Stimulated activated CD4-positive, alpha-beta T cell treated with anti-CD3 and anti-CD28 coated beads, TNF-alpha, amount 100 ng/mL, for 4 hours (primary cell): ENCODE data around the gene IQGAP1.
"Not testable (repeated sequence)": the region's sequence is repeated elsewhere in the genome, so short reads cannot be mapped to it uniquely, and the experiment has no call there.

Experiments used
- DNase-seq, 3 experiments: peaks; one replicate each; pipeline ENCODE4 v3.0.0-alpha.2; 2020; ENCODE audit warnings: low read depth in 3 of 3

Gene IQGAP1

DNA sequence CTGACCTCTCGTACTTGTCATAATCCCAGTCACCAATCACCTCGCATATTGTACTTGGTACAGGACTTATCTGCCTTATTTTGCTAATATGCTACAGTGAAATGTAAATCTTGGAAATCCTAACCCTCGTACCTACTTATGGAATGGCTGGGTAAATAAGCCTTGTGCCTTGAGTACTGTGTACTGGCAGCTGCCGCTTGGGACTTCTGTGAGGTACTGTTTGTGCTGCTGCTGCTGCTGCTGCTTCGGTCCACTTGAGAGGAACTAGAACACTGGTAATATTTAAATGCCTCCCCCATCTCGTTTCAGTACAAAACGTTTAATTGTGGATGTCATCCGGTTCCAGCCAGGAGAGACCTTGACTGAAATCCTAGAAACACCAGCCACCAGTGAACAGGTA lies 99.1 kb downstream of the IQGAP1 start:
- no peak for DNase-seq

DNA sequence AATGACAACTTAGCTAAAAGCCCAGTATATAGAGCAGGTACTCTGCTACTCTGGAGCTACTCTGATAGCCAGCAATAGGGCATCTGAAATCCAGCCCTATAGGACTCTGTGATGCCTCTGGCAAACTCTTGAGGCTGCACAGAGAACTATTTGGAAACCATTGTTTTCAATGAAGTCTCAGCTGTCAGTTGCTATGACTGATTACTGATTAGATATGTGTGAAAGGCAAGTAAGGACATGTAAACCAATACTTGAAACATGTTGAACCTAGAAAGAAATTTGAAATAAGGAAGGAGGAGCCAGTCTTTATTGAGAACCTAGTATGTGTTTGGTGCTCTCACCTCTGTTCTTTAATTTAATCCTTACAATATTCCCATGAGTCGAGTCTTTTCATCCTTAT lies 101.5 kb downstream of the IQGAP1 start:
- DNase-seq: no peak

DNA sequence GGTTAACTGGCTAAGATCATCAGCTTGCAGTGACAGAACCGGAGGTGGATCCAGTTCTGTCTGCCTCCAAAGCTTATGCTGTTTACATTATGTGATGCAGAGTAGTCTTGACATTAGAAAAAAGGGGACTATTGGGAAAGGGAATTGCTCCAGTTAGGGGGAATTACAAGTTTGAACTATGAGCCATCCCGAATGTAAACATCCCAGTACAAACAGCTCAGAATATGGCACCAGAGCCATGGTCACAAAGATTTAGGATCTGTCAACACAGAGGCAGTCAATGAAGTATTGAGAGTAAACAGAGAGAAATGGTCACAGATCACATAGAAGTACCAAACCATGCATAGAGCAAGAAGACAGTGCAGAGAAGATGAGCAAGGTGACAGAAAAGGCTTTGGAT lies 101.9 kb downstream of the IQGAP1 start:
- no peak for DNase-seq

DNA sequence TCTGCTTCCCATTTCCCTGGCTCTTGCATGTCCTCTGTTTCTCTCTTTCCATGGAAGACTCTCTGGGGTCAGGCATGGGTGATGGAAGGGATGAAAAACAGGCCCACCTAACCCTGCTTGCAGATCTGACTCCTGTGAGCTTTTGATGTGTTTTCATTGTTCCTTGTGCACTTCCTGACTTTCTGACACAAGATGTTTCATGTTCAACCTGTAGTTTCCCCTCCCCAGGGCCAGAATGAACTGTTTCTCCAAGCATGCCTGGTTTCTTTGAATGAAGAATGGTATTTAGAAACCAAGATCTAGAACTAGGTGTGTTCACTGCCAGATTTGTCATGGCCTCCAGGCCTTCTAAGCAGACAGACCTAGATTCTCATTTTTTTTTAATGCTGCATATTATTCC lies 105.6 kb downstream of the IQGAP1 start:
- DNase-seq: no peak

DNA sequence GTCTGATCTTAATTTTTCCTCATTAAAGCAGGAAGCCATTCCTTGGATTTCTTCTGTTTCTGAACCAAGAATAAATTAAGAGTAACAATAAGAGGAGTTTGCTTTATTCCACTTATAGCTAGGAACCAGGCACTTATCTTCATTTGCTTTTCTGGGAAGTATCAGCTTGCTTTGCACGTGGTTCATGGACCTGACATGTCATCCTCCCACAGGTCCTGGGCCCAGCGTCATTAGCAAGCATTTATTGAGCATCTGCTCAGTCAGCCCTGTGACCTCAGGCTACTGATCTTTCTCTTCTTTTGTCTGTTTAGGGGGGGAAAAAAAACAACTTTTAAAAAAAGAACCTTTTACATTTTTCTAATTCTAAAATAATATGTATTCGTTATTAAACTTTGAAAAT lies 107.0 kb downstream of the IQGAP1 start:
- no peak for DNase-seq

DNA sequence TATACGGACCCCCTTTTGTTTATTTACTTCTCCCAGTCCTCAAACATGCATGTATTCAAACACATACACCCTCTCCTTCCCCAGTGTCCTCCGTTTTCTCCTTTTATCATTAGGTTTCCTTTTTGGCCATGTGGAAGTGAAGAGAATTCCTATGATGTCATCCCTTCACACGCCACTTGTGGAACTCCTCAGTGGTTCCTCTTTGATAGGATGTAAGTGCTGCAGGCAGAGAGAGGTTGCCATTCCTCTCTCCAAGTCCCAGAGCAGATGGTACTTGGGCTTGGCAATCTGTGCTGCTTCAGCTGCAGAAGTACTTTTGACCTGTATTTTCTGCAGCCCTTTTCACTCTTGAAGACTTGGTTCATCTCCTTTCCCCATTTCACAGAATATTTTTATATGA lies 108.7 kb downstream of the IQGAP1 start:
- DNase-seq: no peak

DNA sequence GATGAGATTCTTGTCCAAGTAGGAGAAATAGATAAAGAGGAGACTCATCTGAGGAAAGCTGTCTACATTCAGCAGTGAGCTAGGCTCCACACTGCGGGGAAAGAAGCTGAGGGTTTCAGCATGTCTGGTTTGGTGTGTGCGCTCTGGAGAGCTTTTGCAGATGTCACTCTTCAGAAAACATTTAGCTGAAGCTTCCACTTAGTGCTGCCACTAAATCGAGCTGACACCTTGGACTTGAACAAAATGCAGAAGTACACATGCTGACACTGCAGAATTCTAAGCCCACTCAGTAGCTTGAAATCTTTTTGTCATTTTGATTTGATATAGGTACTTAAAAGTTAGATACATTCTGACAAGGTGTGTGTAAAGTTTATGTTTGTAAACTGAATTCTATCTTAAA lies 109.3 kb downstream of the IQGAP1 start:
- no peak for DNase-seq

DNA sequence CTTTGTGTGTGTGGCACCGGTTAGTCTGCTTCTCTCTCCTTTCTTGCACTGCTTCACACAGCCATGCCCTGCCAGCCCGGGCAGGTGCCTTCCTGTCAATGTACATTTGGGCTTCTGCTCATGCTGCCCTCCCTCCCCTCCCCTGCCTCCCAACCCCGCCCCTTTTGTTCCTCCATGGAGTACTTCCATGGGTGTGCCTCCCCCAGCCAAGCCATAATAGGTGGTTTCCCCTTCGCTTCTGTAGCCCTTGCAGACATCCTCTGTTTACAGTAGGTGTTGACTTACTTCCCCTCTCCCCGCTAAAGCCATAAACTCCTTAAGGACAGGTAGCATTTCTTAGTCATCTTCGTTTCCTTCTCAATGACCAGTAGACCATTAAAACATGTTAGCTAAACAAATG lies 109.9 kb downstream of the IQGAP1 start:
- DNase-seq: no peak

DNA sequence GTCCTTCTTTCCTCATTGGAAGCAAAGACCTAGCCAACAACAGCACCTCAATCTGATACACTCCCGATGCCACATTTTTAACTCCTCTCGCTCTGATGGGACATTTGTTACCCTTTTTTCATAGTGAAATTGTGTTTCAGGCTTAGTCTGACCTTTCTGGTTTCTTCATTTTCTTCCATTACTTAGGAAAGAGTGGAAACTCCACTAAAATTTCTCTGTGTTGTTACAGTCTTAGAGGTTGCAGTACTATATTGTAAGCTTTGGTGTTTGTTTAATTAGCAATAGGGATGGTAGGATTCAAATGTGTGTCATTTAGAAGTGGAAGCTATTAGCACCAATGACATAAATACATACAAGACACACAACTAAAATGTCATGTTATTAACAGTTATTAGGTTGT lies 112.1 kb downstream of the IQGAP1 start:
- no peak for DNase-seq

DNA sequence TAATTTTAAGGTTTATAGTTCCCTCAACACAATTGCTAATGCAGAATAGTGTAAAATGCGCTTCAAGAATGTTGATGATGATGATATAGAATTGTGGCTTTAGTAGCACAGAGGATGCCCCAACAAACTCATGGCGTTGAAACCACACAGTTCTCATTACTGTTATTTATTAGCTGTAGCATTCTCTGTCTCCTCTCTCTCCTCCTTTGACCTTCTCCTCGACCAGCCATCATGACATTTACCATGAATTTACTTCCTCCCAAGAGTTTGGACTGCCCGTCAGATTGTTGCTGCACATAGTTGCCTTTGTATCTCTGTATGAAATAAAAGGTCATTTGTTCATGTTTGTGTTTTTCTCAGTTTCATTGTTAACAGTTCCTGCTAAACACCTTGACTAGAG lies 113.9 kb downstream of the IQGAP1 start:
- DNase-seq: no peak

DNA sequence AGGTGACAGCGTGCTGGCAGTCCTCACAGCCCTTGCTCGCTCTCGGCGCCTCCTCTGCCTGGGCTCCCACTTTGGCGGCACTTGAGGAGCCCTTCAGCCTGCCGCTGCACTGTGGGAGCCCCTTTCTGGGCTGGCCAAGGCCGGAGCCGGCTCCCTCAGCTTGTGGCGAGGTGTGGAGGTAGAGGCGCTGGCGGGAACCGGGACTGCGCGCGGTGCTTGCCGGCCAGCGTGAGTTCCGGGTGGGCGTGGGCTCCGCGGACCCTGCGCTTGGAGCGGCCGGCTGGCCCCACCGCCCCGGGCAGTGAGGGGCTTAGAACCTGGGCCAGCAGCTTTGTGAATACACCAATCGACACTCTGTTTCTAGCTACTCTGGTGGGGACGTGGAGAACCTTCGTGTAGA lies 122.7 kb downstream of the IQGAP1 start:
- not testable (repeated sequence) for DNase-seq

DNA sequence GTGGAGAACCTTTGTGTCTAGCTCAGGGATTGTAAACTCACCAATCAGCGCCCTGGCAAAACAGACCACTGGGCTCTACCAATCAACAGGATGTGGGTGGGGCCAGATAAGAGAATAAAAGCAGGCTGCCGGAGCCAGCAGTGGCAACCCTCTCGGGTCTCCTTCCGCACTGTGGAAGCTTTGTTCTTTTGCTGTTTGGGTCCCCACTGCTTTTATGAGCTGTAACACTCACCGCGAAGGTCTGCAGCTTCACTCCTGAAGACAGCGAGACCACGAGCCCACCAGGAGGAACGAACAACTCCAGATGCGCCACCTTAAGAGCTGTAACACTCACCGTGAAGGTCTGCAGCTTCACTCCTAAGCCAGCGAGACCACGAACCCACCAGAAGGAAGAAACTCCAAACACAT lies 123.2 kb downstream of the IQGAP1 start:
- not testable (repeated sequence) for DNase-seq

DNA sequence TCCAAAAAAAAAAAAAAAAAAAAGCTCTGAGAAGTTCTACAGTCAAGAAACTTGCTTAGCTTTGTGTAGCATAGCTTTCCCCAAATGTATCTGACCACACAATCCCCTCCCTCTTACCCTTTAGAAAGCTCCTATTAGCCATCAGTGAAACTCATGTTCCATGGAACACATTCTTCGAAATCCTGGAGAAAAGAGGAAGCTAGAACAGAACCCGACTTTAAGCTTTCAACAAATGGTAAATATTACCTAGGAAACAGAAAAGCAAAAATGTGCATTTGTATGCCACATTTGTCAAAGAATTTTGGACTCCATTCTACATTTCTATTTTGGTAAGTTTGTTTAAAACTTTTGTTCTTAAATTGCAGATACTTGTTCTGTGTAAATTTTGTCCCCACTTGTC lies 124.2 kb downstream of the IQGAP1 start:
- DNase-seq: no peak

DNA sequence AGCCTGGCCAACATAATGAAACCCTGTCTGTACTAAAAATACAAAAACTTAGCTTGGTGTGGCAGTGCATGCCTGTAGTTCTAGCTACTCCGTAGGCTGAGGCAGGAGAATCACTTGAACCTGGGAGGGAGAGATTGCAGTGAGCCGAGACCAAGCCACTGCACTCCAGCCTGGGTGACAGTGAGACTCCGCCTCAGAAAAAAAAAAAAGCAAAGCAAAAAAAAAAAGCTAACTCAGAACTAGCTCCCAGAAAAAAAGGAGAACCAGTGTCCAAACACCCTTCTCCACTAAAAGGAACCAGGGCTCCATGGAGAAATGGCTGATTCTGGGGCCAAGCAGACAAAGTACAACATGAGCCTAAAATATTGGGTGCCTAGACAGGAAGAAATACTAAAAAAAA lies 124.9 kb downstream of the IQGAP1 start:
- DNase-seq: no peak

DNA sequence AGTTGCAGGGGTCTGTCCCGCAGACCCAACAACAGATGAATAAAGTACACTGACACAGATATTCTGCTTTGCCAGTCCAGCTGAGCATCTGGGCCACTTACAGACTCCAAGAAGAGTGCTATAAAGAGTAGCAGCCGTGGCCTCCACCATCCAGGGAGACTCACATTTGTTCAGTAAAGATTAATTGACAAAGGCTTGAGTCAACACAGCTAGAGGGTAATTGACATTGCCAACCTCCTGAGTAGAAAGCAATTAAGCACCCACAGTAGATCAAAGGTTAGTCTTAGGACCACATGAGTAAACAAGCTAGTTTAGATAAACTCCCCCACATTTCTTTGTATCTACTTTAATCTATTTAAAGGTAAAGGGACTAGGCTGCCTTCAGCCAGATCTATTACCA lies 125.4 kb downstream of the IQGAP1 start:
- DNase-seq: no peak

DNA sequence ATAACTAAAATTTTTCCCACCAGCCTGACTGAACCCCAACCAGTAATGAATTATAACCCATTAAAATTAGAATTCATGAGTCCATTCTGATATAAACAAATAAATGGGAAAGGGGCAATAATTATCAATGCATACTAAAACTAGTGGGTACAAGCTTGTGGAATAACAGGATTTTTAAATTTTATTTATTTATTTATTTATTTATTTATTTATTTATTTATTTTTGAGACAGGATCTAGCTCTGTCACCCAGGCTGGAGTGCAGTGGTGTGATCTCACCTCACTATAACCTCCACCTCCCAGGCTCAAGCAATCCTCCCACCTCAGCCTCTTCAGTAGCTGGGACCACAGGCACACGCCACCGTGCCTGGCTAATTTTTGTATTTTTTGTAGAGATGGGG lies 125.9 kb downstream of the IQGAP1 start:
- not testable (repeated sequence) for DNase-seq

DNA sequence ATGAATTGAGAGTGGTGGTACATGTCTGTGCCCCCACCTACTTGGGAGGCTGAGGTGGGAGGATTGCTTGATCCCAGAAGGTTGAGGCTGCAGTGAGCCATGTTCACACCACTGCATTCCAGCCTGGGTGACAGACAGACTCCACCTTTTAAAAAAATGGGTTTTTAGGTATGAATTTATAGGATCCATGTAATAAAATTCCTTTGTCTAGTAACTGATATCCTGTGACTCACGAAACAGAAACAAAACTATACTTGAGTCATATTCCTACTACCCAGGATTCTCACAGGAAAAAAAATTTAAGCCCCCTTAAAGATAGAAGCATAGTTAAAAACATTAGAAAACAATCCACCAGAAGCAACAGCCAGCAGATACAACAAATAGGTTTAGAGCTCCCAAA lies 131.6 kb downstream of the IQGAP1 start:
- no peak for DNase-seq

DNA sequence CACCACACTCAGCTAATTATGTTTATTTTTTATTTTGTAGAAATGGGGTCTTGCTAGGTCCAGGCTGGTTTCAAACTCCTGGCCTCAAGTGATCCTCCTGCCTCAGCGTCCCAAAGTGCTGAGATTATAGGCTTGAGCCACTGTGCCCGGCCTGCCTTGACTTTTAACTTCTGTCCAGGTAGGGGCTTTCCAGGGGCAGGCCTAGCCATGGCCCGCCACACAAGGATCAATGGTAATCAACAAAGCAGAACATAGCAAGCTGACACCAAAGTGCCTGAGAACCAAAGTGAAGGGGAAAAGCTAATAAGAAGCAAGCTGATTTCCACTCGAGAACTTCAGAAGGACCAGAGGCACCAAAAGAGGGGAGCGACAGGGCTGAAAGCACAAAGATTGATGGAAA lies 132.3 kb downstream of the IQGAP1 start:
- DNase-seq: no peak

DNA sequence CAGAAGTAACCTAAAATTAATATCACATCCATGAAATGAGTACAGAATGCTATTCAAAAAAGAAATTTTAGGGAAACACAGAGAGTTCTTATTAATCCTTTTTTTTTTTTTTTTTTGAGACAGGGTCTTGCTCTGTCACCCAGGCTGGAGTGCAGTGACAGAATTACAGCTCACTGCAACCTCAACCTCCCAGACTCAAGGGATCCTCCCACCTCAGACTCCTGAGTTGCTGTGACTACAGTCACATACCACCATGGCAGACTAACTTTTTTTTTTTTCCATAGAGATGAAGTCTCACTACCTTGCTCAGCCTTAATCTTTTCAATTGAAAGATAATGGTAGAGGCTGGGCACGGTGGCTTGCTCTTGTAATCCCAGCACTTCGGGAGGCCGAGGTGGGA lies 135.3 kb downstream of the IQGAP1 start:
- no peak for DNase-seq

DNA sequence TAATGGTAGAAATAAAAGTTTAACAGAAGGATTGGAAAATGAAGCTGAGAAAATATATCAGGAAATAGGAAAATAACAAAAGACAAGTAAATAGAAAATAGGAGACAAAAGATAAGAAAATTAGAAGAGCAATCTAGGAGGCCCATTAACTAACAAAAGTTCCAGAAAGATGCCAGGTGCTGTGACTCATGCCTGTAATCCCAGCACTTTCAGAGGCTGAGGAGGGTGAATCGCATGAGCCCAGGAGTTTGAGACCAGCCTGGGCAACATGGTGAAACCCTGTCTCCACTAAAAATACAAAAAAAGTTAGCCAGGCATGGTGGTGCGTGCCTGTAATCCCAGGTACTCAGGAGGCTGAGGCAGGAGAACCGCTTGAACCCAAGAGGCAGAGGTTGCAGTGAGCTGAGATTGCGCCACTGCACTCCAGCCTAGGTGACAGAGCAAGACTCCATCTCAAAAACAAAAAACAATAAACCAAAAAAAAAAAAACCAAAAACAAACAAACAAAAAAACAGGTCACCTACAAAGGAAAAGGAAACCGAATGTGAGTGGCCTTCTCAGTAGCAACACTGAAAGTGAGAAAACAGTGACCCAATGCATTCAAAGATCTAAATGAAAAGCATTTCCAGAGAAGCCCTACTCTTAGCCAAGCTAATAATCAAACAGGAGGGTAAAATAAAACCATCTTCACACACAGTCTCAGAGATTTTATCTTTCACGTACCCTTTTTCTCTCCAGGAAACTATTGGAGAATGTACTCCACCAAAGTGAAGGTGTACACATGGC lies 136.2 kb downstream of the IQGAP1 start:
- DNase-seq: not testable (repeated sequence)

DNA sequence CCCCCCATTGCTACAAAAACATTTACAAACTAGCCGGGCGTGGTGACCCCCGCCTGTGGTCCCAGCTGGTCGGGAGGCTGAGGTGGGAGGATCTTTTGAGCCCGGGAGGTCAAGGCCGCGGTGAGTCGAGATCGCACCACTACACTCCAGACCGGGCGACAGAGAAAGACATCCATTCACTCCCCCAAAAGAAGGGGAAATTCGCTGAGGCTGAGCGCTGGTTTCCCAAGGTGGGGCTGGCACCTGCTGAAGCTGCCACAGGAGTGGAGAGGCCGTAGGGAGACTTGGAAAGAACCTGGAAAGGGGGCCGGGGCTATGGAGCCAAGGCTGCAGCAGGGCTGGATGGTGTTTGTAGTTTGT lies 140.9 kb downstream of the IQGAP1 start:
- peak in 1 of 3 experiments; percentile 9 for DNase-seq

DNA sequence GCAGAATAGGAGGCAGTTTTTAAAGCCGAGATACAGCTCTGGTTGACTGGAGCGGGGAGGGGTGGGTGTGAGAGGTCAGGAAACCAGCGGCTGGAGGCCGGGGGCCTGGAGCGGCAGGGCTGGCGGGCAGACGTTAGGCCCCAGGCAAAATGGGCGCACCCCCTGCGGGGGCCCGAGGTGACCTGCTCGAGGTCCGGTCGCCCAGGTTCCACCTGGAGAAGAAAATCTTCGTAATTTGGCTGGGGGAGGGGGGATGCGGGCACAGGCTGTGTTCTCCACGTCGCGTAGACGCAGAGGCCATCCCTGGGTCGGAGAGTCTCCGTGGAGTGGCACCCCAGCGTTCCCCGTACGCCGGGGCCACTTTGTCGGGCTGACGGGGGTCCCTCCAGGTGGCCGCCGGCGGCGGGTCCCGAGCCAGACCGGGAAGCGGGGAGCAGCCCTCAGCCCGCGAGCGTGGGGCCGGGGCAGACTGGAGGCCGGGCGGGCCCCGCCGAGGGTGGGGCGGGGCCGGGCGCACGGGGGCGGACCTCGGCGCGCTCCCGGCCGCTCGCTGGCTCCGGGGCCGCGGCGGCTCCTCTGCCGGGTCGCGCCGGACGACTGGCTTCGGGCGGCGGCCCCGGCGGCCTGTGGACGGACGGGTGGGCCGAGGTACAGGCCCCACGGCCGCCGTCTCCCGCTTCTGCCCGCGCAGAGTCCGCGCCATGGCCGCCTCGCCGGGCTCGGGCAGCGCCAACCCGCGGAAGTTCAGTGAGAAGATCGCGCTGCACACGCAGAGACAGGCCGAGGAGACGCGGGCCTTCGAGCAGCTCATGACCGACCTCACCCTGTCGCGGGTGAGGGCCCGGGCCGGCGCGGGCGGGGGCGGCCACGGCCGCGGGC lies 141.6 kb downstream of the IQGAP1 start, which contains the start of gene CRTC3:
TSS of gene CRTC3 (plus strand) at position 553 of the 879 bp plus-strand sequence. CDS start at position 702, 149 bp downstream.
- peak; percentile 27 to 55 (median 30) for DNase-seq
